Neural cell (in vitro differentiated cells): ENCODE data around the gene REC114. TPM values are rescaled to one million over a fixed set of nuclear protein-coding genes. Genes with fewer than 3 reads are reported as not detected.

Source experiments
- H2AFZ ChIP-seq: fragments of 200-600, 300-800 bp; sonication (generic), shearing (Covaris generic); 2 replicates; pipeline ENCODE4 v1.6.0; 2014; ENCODE audit warnings: low read depth, mild to moderate bottlenecking, antibody characterized with exemption, low read length, moderate library complexity
- H3F3A ChIP-seq: fragments of 200-600 bp; shearing (Covaris generic); 2 replicates; pipeline ENCODE4 v1.6.1; 2016; ENCODE audit warnings: mild to moderate bottlenecking, moderate library complexity, mixed read lengths, antibody characterized with exemption, low read length; ENCODE audit not compliant: insufficient read depth, poor library complexity, severe bottlenecking
- H3K27ac ChIP-seq: fragments of 200-600, 300-800 bp; sonication (generic), shearing (Covaris generic); 2 replicates; pipeline ENCODE4 v1.5.1; 2014; ENCODE audit warnings: mild to moderate bottlenecking, low read length, moderate library complexity
- H3K27me3 ChIP-seq: fragments of 300-800, 200-600 bp; sonication (generic), shearing (Covaris generic); 2 replicates; pipeline ENCODE4 v1.6.0; 2014; ENCODE audit warnings: mild to moderate bottlenecking, low read depth, low read length, moderate library complexity; ENCODE audit not compliant: insufficient read depth
- H3K36me3 ChIP-seq: fragments of 300-800, 200-600 bp; sonication (generic), shearing (Covaris generic); 2 replicates; pipeline ENCODE4 v1.5.1; 2014; ENCODE audit warnings: mild to moderate bottlenecking, antibody characterized with exemption, low read length, moderate library complexity; ENCODE audit not compliant: insufficient read depth
- H3K4me2 ChIP-seq: fragments of 300-800, 200-600 bp; sonication (generic), shearing (Covaris generic); 2 replicates; pipeline ENCODE4 v1.6.0; 2014; ENCODE audit warnings: mild to moderate bottlenecking, low read length
- H3K4me3 ChIP-seq: fragments of 300-800, 200-600 bp; sonication (generic), shearing (Covaris generic); 2 replicates; pipeline ENCODE4 v1.5.1; 2014; ENCODE audit warnings: mild to moderate bottlenecking, low read length, moderate library complexity
- H3K79me2 ChIP-seq: fragments of 200-600 bp; shearing (Covaris generic); replicated peaks from 2 replicates; pipeline ENCODE4 v1.6.0; 2014; ENCODE audit warnings: mild to moderate bottlenecking, low read length, moderate library complexity; ENCODE audit not compliant: insufficient read depth
- H3K9ac ChIP-seq: fragments of 300-800, 200-600 bp; sonication (generic), shearing (Covaris generic); 2 replicates; pipeline ENCODE4 v1.6.1; 2016; ENCODE audit warnings: mild to moderate bottlenecking, low read length, mixed read lengths
- H3K9me2 ChIP-seq: fragments of 200-600 bp; shearing (Covaris generic); 2 replicates; pipeline ENCODE4 v1.6.1; 2016; ENCODE audit warnings: mild to moderate bottlenecking, low read length, mixed read lengths; ENCODE audit not compliant: insufficient read depth
- H3K9me3 ChIP-seq: fragments of 200-600, 300-800 bp; sonication (generic), shearing (Covaris generic); 2 replicates; pipeline ENCODE4 v1.6.1; 2016; ENCODE audit warnings: mild to moderate bottlenecking, mixed run types, low read length, moderate library complexity, mixed read lengths
- H4K20me1 ChIP-seq: fragments of 200-600 bp; shearing (Covaris generic); 2 replicates; pipeline ENCODE4 v1.6.1; 2016; ENCODE audit warnings: mild to moderate bottlenecking, mixed run types; ENCODE audit not compliant: insufficient read depth
- CTCF ChIP-seq: fragments of 450-650 bp; IDR thresholded peaks from 2 replicates; pipeline ENCODE4 v1.5.1; 2014; ENCODE audit warnings: antibody characterized with exemption, mild to moderate bottlenecking, moderate library complexity; ENCODE audit not compliant: poor library complexity, severe bottlenecking
- EP300 ChIP-seq: fragments of 450-650 bp; conservative IDR thresholded peaks from 2 replicates; pipeline ENCODE4 v1.6.1; 2014; ENCODE audit warnings: antibody characterized with exemption, mild to moderate bottlenecking, moderate library complexity; ENCODE audit not compliant: poor library complexity, severe bottlenecking
- EZH2 ChIP-seq: fragments of 200-600, 300-800 bp; shearing (Covaris generic), sonication (generic); IDR thresholded peaks from 2 replicates; pipeline ENCODE4 v1.6.1; 2014; ENCODE audit warnings: antibody characterized with exemption, low read length, borderline replicate concordance, mild to moderate bottlenecking; ENCODE audit not compliant: insufficient read depth, poor library complexity, severe bottlenecking
- MXI1 ChIP-seq: fragments of 450-650 bp; conservative IDR thresholded peaks from 2 replicates; pipeline ENCODE4 v1.6.1; 2014; ENCODE audit warnings: antibody characterized with exemption, mild to moderate bottlenecking; ENCODE audit not compliant: poor library complexity, severe bottlenecking
- POLR2AphosphoS5 ChIP-seq: IDR thresholded peaks from 2 replicates; pipeline ENCODE4 v1.6.1; 2012
- RAD21 ChIP-seq: fragments of 450-650 bp; conservative IDR thresholded peaks from 2 replicates; pipeline ENCODE4 v1.6.1; 2014; ENCODE audit warnings: antibody characterized with exemption, mild to moderate bottlenecking, moderate library complexity
- REST ChIP-seq: IDR thresholded peaks from 2 replicates; pipeline ENCODE4 v1.6.1; 2012; ENCODE audit warnings: borderline replicate concordance
- SMC3 ChIP-seq: fragments of 450-650 bp; conservative IDR thresholded peaks from 2 replicates; pipeline ENCODE4 v1.6.1; 2014; ENCODE audit warnings: antibody characterized with exemption, mild to moderate bottlenecking, moderate library complexity; ENCODE audit not compliant: poor library complexity
- TAF1 ChIP-seq: IDR thresholded peaks from 2 replicates; pipeline ENCODE4 v1.6.1; 2012; ENCODE audit warnings: low read depth
- polyA plus RNA-seq: library from polyadenylated mRNA; depleted of rRNA; stranded (reverse); fragments of >200 nt; gene quantifications from 2 replicates; pipeline ENCODE4 v1.2.3, GENCODE V29; 2014

REC114 gene
- polyA plus RNA-seq, 1 donor from 2014 or later = not detected

GRCh38 chr15:73582851-73583379, 140.0 kb downstream of the REC114 start:
- H2AFZ ChIP-seq = no peak overlapping the region
- peaks cover 14% of the 10 kb centered on the region for H3K36me3 ChIP-seq
- H3K4me3 ChIP-seq = no peak overlapping the region
- H4K20me1 ChIP-seq = no peaks in the 10 kb centered on the region
- H3K27ac ChIP-seq = no peak overlapping the region
- H3K9ac ChIP-seq = no peak overlapping the region
- TF ChIP-seq POLR2AphosphoS5 (no peak), RAD21 (no peak), EZH2 (no peak), CTCF (no peak), SMC3 (no peak), REST (no peak), MXI1 (no peak), EP300 (no peak), TAF1 (no peak)
- no peaks in the 10 kb centered on the region for H3F3A ChIP-seq
- H3K9me2 ChIP-seq = no peaks in the 10 kb centered on the region
- no peaks in the 10 kb centered on the region for H3K9me3 ChIP-seq
- no peak overlapping the region for H3K4me2 ChIP-seq
- H3K79me2 ChIP-seq = no peaks in the 10 kb centered on the region
- H3K27me3 ChIP-seq = no peaks in the 10 kb centered on the region

GRCh38 chr15:73583544-73583943, 140.6 kb downstream of the REC114 start:
- Histone ChIP-seq H3F3A (no peaks in the 10 kb centered on the region), H3K9ac (no peak overlapping the region), H3K9me3 (no peaks in the 10 kb centered on the region), H3K27me3 (no peaks in the 10 kb centered on the region), H3K4me3 (no peak overlapping the region), H3K27ac (no peak overlapping the region), H3K79me2 (no peaks in the 10 kb centered on the region), H2AFZ (no peak overlapping the region), H3K36me3 (peaks cover 14% of the 10 kb centered on the region), H4K20me1 (no peaks in the 10 kb centered on the region), H3K9me2 (no peaks in the 10 kb centered on the region), H3K4me2 (no peak overlapping the region)
- TF ChIP-seq EZH2 (no peak), RAD21 (no peak), REST (no peak), SMC3 (no peak), POLR2AphosphoS5 (no peak), TAF1 (no peak), CTCF (no peak), EP300 (no peak), MXI1 (no peak)
